ENCODE measurements around the gene APLNR. TPM values are rescaled to one million over a fixed set of nuclear protein-coding genes. Genes with fewer than 3 reads are reported as not detected.

Gene APLNR
- total RNA-seq, 1 donor from 2014 or later: not detected

DNA sequence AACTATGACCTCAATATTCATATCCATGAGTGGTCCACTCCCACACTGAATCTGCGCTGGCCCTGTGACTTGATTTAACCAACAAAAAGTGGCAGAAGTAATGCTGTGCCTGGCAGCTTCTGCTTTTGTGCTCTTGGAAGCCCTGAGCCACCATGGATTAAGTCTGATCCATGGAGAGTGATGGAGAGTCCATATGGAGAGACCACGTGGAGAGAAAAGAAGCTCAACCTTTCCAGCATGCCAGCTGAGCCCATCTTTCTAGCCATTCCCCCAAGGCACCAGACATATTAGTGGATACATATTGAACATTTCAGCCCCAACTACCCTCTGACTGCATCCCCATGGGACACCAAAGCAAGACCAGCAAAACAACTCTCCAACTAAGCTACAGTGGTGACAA is 39.3 kb downstream of the APLNR start:
- H3K27me3 Mint-ChIP-seq: peaks cover 3% of the 10 kb centered on the region
- no peaks in the 10 kb centered on the region for H3K4me1 Mint-ChIP-seq
- intact Hi-C loops (cut with micrococcal nuclease): no loop called here
- DNase-seq: no peak
- no peaks in the 10 kb centered on the region for H3K9me3 Mint-ChIP-seq
- no peak overlapping the region for H3K27ac Mint-ChIP-seq
- no peak overlapping the region for H3K4me3 Mint-ChIP-seq
- H3K36me3 Mint-ChIP-seq (ENCODE audit: low read depth): no peaks in the 10 kb centered on the region

DNA sequence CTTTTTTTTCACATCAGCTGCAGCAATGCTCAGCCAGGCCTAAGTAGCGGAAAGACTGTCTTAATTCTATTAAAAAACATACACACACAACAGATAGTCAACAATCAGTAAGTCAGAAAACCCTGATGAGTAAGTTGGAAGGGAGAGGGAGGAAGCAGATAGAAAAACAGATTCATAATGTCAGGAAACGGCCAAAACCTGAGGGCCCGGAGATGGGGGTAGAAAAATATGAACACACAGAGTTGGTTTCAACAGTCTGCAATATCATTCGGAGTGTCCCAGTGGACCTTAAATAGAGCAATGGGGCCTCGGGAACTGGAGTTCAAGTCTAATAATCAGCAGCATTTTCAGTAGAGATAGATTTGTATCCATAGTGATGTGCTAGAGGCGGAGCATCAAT is 40.5 kb downstream of the APLNR start:
- Mint-ChIP-seq H3K4me3 (no peak overlapping the region), H3K36me3 (ENCODE audit: low read depth) (no peaks in the 10 kb centered on the region), H3K27ac (no peak overlapping the region), H3K9me3 (no peaks in the 10 kb centered on the region), H3K27me3 (peaks cover 3% of the 10 kb centered on the region), H3K4me1 (no peaks in the 10 kb centered on the region)
- no peak for DNase-seq
- intact Hi-C loops (cut with micrococcal nuclease): no loop called here

DNA sequence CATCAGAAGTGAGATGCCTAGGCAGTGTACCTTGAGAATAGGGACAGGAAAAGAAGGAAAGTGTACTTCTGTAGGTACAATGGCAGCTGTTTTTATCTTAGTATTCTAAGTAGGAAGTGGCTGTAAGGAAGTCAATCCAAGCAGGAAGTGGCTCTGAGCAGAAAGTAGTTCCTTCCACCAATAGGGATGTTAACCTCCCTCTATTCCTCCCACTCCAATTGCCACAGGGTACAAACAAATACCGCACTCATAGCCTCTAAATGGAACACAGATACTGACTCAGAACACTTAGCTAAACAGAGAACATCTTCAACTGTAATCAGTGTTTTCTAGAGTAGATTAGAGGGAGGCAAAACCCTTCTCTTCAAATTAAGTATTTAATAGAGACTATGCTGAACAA is 44.7 kb downstream of the APLNR start:
- Mint-ChIP-seq H3K36me3 (ENCODE audit: low read depth) (no peaks in the 10 kb centered on the region), H3K4me1 (no peaks in the 10 kb centered on the region), H3K27ac (no peak overlapping the region), H3K4me3 (no peak overlapping the region), H3K9me3 (no peaks in the 10 kb centered on the region), H3K27me3 (no peaks in the 10 kb centered on the region)
- DNase-seq: no peak
- intact Hi-C loops (cut with micrococcal nuclease): no loop called here

DNA sequence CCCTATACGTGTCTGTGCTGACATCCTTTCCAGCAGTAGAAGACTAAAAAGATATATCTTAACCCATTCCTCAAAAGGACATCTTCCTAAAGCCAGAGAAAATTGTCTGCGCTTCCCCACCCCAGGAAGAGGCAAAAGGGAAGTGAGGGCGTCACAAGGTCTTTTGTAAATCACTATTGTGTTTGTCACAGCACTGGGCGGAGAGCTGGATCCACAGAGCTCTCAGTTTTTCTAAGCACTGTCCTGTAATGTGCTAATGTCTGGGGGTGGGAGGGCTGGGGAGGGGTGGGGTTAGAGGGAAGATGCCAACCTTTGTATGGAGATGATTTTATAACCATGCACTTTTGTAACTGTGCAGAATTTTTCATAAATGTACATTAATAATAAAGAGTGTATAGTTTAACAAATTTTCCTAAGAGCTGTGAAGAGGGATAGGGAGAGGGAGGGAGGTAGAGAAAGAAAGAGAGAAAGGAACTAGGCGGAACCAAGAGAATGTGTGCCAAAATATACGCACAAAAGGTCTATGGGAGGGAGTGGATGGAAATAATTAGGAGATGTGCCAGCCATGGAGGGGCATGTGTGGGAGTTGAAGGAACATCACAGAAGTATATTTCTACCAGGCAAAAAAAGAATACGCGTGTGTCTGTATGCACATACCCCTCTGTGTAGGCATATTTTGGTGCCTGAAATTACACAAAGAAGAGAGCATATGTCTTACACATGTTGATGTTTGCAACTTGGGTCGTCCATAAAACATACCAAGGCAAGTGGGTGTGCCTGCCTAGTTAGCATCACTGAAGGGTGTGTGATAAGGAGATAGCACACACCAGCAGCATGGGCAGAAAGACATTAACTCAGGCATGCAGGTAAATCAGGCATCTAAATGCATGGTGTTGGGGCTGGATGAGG is 45.5 kb downstream of the APLNR start:
- no peaks in the 10 kb centered on the region for H3K36me3 Mint-ChIP-seq (ENCODE audit: low read depth)
- DNase-seq: no peak
- intact Hi-C loops (cut with micrococcal nuclease): no loop called here
- H3K27me3 Mint-ChIP-seq: no peaks in the 10 kb centered on the region
- H3K4me1 Mint-ChIP-seq: no peaks in the 10 kb centered on the region
- no peak overlapping the region for H3K27ac Mint-ChIP-seq
- no peaks in the 10 kb centered on the region for H3K9me3 Mint-ChIP-seq
- H3K4me3 Mint-ChIP-seq: no peak overlapping the region

DNA sequence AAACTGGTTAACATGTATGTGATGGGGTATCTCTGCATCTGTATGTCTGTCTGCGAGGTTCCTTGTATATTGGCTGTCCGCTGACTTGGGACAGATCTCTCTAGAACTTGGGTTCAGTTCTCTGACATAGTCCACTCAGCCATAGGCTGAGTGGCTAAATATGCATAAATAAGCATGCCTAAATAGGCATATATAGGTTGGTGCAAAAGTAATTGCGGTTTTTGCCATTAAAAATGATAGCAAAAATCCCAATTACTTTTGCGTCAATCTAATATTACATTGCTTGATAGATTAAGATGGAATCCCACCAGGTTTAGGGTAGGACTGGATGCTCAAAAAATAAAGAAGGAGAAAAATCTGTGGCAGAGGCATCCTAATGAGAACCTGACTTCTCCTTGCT is 46.5 kb downstream of the APLNR start:
- Mint-ChIP-seq H3K4me3 (no peak overlapping the region), H3K27ac (no peak overlapping the region), H3K4me1 (no peaks in the 10 kb centered on the region), H3K36me3 (ENCODE audit: low read depth) (no peaks in the 10 kb centered on the region), H3K9me3 (no peaks in the 10 kb centered on the region), H3K27me3 (no peaks in the 10 kb centered on the region)
- DNase-seq: no peak
- intact Hi-C loops (cut with micrococcal nuclease): no loop called here

Other genes starting within 250 kb of the APLNR start
- gene OR5AK2, start 248.3 kb downstream of the APLNR start, total RNA-seq: not detected in 2 replicates
- not detected in 2 replicates for gene LRRC55, start 55.3 kb downstream of the APLNR start, total RNA-seq
- 23.7 and 24.2 TPM in 2 replicates for gene TNKS1BP1, start 87.7 kb upstream of the APLNR start, total RNA-seq
- gene SSRP1, start 98.6 kb upstream of the APLNR start, total RNA-seq: 253 and 256 TPM in 2 replicates
- gene P2RX3, start 101.1 kb upstream of the APLNR start, total RNA-seq: not detected in 2 replicates
- gene PRG3, start 143.9 kb upstream of the APLNR start, total RNA-seq: not detected in 2 replicates
- gene PRG2, start 153.4 kb upstream of the APLNR start, total RNA-seq: 0.35 and 0.38 TPM in 2 replicates
- gene SLC43A3, start 189.9 kb upstream of the APLNR start, total RNA-seq: 255 and 261 TPM in 2 replicates
- gene RTN4RL2, start 223.3 kb upstream of the APLNR start, total RNA-seq: 0.23 and 0.26 TPM in 2 replicates

Measured in activated CD4-positive, alpha-beta T cell treated with anti-CD3 and anti-CD28 coated beads, Interleukin-2, amount 10 ng/mL, durations not matched to agents 24 days and 14 days (primary cell).